DND-41 (cell line): ENCODE measurements around the gene DEAF1.

Experiments used
- CTCF ChIP-seq: IDR thresholded peaks from 2 replicates; pipeline ENCODE4 v1.5.1; 2012; ENCODE audit warnings: borderline replicate concordance, low read length, moderate library complexity, mild to moderate bottlenecking; ENCODE audit not compliant: poor library complexity, severe bottlenecking; ENCODE audit errors: extremely low read depth
- EZH2 ChIP-seq: IDR thresholded peaks from 3 replicates; pipeline ENCODE4 v1.6.1; 2012; ENCODE audit warnings: borderline replicate concordance, low read depth, mild to moderate bottlenecking, moderate library complexity, low read length, inconsistent platforms; ENCODE audit not compliant: severe bottlenecking

- TF ChIP-seq CTCF, result no peak
- TF ChIP-seq EZH2, result no peak
These were observed 3.6 kb upstream of the DEAF1 start for GRCh38 chr11:698493-699115.
